B cell (primary cell): Measurements from ENCODE around the gene CCDC3.

ENCODE experiments used
- CTCF ChIP-seq: fragments of 200-600 bp; IDR thresholded peaks from one replicate; pipeline ENCODE4 v1.8.0; 2022; ENCODE audit warnings: antibody characterized with exemption, mild to moderate bottlenecking
- EZH2 ChIP-seq: IDR thresholded peaks from 2 replicates; pipeline ENCODE4 v1.6.1; 2012; ENCODE audit warnings: borderline replicate concordance, low read depth, mild to moderate bottlenecking, moderate library complexity, low read length; ENCODE audit not compliant: insufficient read depth, poor library complexity, severe bottlenecking

DNA sequence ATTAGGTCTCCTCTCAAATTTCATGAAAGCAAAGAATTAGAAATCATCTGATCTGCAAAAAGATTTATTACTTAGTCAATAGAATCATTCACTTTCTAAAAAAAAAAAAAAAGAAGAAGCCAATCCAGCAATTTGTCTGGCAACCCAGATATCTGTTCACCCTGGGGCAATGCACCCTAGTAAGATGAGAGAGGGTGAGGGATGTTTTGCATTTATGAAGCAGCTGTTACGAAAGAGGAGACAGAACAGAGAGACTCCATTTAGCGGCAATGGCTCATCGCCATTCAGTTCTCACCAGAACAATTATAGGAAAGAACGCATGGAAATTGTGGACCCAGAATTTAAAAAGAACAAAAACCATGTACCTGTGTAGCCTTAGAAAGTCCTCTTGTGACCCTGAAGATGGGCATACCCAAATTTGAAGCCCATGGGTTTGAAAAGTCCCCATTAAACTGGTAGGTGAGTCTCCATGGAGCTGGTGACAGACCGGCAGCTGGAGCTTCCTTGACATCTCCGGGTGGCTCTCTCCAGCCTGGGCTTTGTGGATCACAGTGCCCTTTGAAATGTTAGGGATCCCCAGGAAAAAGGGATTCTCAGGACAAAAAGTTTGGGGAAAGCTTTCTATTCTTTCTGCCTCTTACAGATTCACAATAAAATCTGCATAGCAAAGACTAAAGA is 45.5 kb upstream of the CCDC3 start:
- TF ChIP-seq CTCF (no peak), EZH2 (no peak)
